HEK293 (cell line): ENCODE measurements around the gene PLB1.
"Not testable (repeated sequence)": the region's sequence is repeated elsewhere in the genome, so short reads cannot be mapped to it uniquely, and the experiment has no call there.

Experiments
- PRDM1 ChIP-seq: fragments of 450-650 bp; formaldehyde crosslinking; IDR thresholded peaks from 2 replicates; pipeline ENCODE4; 2016; ENCODE audit warnings: missing biosample characterization, missing genetic modification characterization
- RBAK ChIP-seq: fragments of 450-650 bp; formaldehyde crosslinking; IDR thresholded peaks from 2 replicates; pipeline ENCODE4 v1.5.1; 2016; ENCODE audit warnings: missing biosample characterization, missing genetic modification characterization
- YY1 ChIP-seq: fragments of 450-650 bp; formaldehyde crosslinking; IDR thresholded peaks from 2 replicates; pipeline ENCODE4 v1.5.1; 2018; ENCODE audit warnings: missing biosample characterization, missing genetic modification characterization
- ZNF10 ChIP-seq: fragments of 450-650 bp; formaldehyde crosslinking; IDR thresholded peaks from 2 replicates; pipeline ENCODE4 v1.5.1; 2017; ENCODE audit warnings: missing biosample characterization, missing genetic modification characterization
- ZNF121 ChIP-seq: fragments of 450-650 bp; formaldehyde crosslinking; IDR thresholded peaks from 2 replicates; pipeline ENCODE4 v1.5.1; 2016; ENCODE audit warnings: missing biosample characterization, missing genetic modification characterization
- ZNF140 ChIP-seq: fragments of 450-650 bp; formaldehyde crosslinking; IDR thresholded peaks from 2 replicates; pipeline ENCODE4 v1.5.1; 2016; ENCODE audit warnings: missing biosample characterization, missing genetic modification characterization
- ZNF555 ChIP-seq: fragments of 450-650 bp; formaldehyde crosslinking; conservative IDR thresholded peaks from 2 replicates; pipeline ENCODE4 v1.5.1; 2017; ENCODE audit warnings: missing biosample characterization, mild to moderate bottlenecking, missing genetic modification characterization, inconsistent platforms
- ZNF600 ChIP-seq: fragments of 450-650 bp; formaldehyde crosslinking; IDR thresholded peaks from 2 replicates; pipeline ENCODE4 v1.5.1; 2016; ENCODE audit warnings: missing biosample characterization, missing genetic modification characterization
- ZNF707 ChIP-seq: fragments of 450-650 bp; formaldehyde crosslinking; IDR thresholded peaks from 2 replicates; pipeline ENCODE4 v1.5.1; 2016; ENCODE audit warnings: missing biosample characterization, missing genetic modification characterization
- TF ChIP-seq, protein P1 (sequence below): fragments of 450-650 bp; formaldehyde crosslinking; IDR thresholded peaks from 2 replicates; pipeline ENCODE4 v1.5.1; 2016; ENCODE audit warnings: missing biosample characterization, missing genetic modification characterization
- TF ChIP-seq, protein P2 (sequence below): fragments of 450-650 bp; formaldehyde crosslinking; IDR thresholded peaks from 2 replicates; pipeline ENCODE4 v1.5.1; 2016; ENCODE audit warnings: missing biosample characterization, missing genetic modification characterization
- TF ChIP-seq, protein P3 (sequence below): IDR thresholded peaks from 2 replicates; pipeline ENCODE4 v1.6.1; 2011; ENCODE audit warnings: mild to moderate bottlenecking, low read depth, low read length, borderline replicate concordance
- TF ChIP-seq, protein P4 (sequence below): fragments of 450-650 bp; formaldehyde crosslinking; IDR thresholded peaks from 2 replicates; pipeline ENCODE4 v1.5.1; 2016; ENCODE audit warnings: missing biosample characterization, missing genetic modification characterization

DNA sequence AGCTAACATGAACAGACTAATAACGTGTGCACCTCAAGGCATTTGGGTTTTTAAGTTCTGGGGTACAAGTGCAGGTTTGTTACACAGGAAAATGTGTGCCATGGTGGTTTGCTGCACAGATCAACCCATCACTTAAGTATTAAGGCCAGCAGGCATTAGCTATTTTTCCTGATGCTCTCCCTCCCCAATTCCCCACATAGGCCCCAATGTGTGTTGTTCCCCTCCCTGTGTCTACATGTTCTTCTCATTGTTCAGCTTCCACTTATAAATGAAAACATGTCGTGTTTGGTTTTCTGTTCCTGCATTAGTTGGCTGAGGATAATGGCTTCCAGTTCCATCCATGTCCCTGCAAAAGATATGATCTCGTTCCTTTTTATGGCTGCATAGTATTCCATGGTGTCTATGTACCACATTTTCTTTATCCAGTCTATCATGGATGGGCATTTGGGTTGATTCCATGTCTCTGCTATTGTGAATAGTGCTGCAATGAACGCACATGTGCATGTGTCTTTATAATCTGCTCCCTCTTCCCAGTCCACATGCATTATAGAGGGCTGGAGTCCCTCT lies 170.0 kb downstream of the PLB1 start:
- not testable (repeated sequence) for TF ChIP-seq YY1 (tag by site-specific recombination); ZNF10 (tag by site-specific recombination); PRDM1 (tag by site-specific recombination); ZNF600 (tag by site-specific recombination); ZNF121 (tag by site-specific recombination); RBAK; ZNF140 (tag by site-specific recombination); ZNF707; ZNF555 (tag by site-specific recombination)
- TF ChIP-seq, protein P1, sequence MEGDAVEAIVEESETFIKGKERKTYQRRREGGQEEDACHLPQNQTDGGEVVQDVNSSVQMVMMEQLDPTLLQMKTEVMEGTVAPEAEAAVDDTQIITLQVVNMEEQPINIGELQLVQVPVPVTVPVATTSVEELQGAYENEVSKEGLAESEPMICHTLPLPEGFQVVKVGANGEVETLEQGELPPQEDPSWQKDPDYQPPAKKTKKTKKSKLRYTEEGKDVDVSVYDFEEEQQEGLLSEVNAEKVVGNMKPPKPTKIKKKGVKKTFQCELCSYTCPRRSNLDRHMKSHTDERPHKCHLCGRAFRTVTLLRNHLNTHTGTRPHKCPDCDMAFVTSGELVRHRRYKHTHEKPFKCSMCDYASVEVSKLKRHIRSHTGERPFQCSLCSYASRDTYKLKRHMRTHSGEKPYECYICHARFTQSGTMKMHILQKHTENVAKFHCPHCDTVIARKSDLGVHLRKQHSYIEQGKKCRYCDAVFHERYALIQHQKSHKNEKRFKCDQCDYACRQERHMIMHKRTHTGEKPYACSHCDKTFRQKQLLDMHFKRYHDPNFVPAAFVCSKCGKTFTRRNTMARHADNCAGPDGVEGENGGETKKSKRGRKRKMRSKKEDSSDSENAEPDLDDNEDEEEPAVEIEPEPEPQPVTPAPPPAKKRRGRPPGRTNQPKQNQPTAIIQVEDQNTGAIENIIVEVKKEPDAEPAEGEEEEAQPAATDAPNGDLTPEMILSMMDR (tag by site-specific recombination): not testable (repeated sequence)
- TF ChIP-seq, protein P2, sequence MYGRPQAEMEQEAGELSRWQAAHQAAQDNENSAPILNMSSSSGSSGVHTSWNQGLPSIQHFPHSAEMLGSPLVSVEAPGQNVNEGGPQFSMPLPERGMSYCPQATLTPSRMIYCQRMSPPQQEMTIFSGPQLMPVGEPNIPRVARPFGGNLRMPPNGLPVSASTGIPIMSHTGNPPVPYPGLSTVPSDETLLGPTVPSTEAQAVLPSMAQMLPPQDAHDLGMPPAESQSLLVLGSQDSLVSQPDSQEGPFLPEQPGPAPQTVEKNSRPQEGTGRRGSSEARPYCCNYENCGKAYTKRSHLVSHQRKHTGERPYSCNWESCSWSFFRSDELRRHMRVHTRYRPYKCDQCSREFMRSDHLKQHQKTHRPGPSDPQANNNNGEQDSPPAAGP (tag by site-specific recombination): not testable (repeated sequence)
- TF ChIP-seq, protein P3, sequence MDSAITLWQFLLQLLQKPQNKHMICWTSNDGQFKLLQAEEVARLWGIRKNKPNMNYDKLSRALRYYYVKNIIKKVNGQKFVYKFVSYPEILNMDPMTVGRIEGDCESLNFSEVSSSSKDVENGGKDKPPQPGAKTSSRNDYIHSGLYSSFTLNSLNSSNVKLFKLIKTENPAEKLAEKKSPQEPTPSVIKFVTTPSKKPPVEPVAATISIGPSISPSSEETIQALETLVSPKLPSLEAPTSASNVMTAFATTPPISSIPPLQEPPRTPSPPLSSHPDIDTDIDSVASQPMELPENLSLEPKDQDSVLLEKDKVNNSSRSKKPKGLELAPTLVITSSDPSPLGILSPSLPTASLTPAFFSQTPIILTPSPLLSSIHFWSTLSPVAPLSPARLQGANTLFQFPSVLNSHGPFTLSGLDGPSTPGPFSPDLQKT: not testable (repeated sequence)
- TF ChIP-seq, protein P4, sequence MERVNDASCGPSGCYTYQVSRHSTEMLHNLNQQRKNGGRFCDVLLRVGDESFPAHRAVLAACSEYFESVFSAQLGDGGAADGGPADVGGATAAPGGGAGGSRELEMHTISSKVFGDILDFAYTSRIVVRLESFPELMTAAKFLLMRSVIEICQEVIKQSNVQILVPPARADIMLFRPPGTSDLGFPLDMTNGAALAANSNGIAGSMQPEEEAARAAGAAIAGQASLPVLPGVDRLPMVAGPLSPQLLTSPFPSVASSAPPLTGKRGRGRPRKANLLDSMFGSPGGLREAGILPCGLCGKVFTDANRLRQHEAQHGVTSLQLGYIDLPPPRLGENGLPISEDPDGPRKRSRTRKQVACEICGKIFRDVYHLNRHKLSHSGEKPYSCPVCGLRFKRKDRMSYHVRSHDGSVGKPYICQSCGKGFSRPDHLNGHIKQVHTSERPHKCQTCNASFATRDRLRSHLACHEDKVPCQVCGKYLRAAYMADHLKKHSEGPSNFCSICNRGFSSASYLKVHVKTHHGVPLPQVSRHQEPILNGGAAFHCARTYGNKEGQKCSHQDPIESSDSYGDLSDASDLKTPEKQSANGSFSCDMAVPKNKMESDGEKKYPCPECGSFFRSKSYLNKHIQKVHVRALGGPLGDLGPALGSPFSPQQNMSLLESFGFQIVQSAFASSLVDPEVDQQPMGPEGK: not testable (repeated sequence)
